Measurements from ENCODE around the gene STRC.
"Not testable (repeated sequence)": the region's sequence is repeated elsewhere in the genome, so short reads cannot be mapped to it uniquely, and the experiment has no call there.

DNA sequence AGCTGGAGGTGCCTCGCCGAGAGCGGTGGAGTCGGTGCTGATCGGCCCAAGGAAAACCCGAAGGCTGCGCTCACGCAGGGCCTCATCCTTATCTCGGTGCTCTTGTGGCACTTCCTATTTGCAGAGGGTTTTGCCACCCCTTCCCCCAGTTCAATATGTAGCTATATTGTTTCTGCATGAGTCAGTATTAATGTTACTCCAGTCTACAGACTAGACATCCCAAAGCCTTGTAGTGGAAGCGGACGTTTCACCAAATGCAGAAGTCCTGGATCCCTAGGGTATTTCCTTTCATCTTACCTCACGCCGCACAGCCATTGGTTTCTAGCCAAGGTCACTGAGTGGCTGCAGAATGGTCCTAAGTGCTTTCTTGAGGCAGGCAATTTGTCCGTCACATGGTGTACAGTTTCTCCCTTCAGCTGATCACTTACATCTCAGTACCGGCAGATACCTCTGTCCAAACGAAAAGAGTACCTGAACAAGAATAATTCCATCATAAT, 30.9 kb upstream of the STRC start:
- TF ChIP-seq, protein P1, sequence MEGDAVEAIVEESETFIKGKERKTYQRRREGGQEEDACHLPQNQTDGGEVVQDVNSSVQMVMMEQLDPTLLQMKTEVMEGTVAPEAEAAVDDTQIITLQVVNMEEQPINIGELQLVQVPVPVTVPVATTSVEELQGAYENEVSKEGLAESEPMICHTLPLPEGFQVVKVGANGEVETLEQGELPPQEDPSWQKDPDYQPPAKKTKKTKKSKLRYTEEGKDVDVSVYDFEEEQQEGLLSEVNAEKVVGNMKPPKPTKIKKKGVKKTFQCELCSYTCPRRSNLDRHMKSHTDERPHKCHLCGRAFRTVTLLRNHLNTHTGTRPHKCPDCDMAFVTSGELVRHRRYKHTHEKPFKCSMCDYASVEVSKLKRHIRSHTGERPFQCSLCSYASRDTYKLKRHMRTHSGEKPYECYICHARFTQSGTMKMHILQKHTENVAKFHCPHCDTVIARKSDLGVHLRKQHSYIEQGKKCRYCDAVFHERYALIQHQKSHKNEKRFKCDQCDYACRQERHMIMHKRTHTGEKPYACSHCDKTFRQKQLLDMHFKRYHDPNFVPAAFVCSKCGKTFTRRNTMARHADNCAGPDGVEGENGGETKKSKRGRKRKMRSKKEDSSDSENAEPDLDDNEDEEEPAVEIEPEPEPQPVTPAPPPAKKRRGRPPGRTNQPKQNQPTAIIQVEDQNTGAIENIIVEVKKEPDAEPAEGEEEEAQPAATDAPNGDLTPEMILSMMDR (IDR thresholded peaks at IDR 0.05): not testable (repeated sequence)
- not testable (repeated sequence) for TF ChIP-seq EZH2 (IDR thresholded peaks at IDR 0.05; ENCODE audit: borderline replicate concordance, insufficient read depth, low read depth, low read length, poor library complexity, severe bottlenecking)
